ENCODE results near the gene LIN37.
"Not testable (repeated sequence)": the region's sequence is repeated elsewhere in the genome, so short reads cannot be mapped to it uniquely, and the experiment has no call there.

LIN37 gene

GRCh38 chr19:35789195-35789977 is 41.0 kb downstream of the LIN37 start:
- H3K27ac ChIP-seq (ENCODE audit: low read depth, low read length), result no peak overlapping the region
- H3K9ac ChIP-seq (ENCODE audit: low read depth, low read length), result no peak overlapping the region
- H3K36me3 ChIP-seq (ENCODE audit: control insufficient read depth, insufficient read depth, low read length), result no peaks in the 10 kb centered on the region
- H3K4me3 ChIP-seq (ENCODE audit: low read depth, low read length), result no peak overlapping the region
- H3K9me3 ChIP-seq (ENCODE audit: control insufficient read depth, insufficient read depth, low read length), result no peaks in the 10 kb centered on the region
- no peaks in the 10 kb centered on the region for H3K27me3 ChIP-seq (ENCODE audit: control insufficient read depth, insufficient read depth, low read length)
- H3K4me1 ChIP-seq (ENCODE audit: control insufficient read depth, insufficient read depth, low read length), result peaks cover 5% of the 10 kb centered on the region; the same call in 1 of the 2 replicates

- Histone ChIP-seq H3K4me1 (ENCODE audit: control insufficient read depth, insufficient read depth, low read length) (peaks cover 5% of the 10 kb centered on the region; the same call in 1 of the 2 replicates), H3K27ac (ENCODE audit: low read depth, low read length) (no peak overlapping the region), H3K9ac (ENCODE audit: low read depth, low read length) (no peak overlapping the region), H3K27me3 (ENCODE audit: control insufficient read depth, insufficient read depth, low read length) (no peaks in the 10 kb centered on the region), H3K4me3 (ENCODE audit: low read depth, low read length) (no peak overlapping the region), H3K36me3 (ENCODE audit: control insufficient read depth, insufficient read depth, low read length) (no peaks in the 10 kb centered on the region), H3K9me3 (ENCODE audit: control insufficient read depth, insufficient read depth, low read length) (no peaks in the 10 kb centered on the region)
These were observed 41.9 kb downstream of the LIN37 start for GRCh38 chr19:35789978-35790944.

- Histone ChIP-seq H3K4me3 (ENCODE audit: low read depth, low read length) (no peak overlapping the region), H3K9me3 (ENCODE audit: control insufficient read depth, insufficient read depth, low read length) (no peaks in the 10 kb centered on the region), H3K36me3 (ENCODE audit: control insufficient read depth, insufficient read depth, low read length) (no peaks in the 10 kb centered on the region), H3K27ac (ENCODE audit: low read depth, low read length) (no peak overlapping the region), H3K27me3 (ENCODE audit: control insufficient read depth, insufficient read depth, low read length) (peaks cover 7% of the 10 kb centered on the region), H3K9ac (ENCODE audit: low read depth, low read length) (no peak overlapping the region), H3K4me1 (ENCODE audit: control insufficient read depth, insufficient read depth, low read length) (no peaks in the 10 kb centered on the region)
These were observed 42.8 kb downstream of the LIN37 start for GRCh38 chr19:35790981-35791813.

- Histone ChIP-seq H3K27ac (ENCODE audit: low read depth, low read length) (no peak overlapping the region), H3K9ac (ENCODE audit: low read depth, low read length) (no peak overlapping the region), H3K36me3 (ENCODE audit: control insufficient read depth, insufficient read depth, low read length) (no peaks in the 10 kb centered on the region), H3K9me3 (ENCODE audit: control insufficient read depth, insufficient read depth, low read length) (no peaks in the 10 kb centered on the region), H3K4me3 (ENCODE audit: low read depth, low read length) (no peak overlapping the region), H3K27me3 (ENCODE audit: control insufficient read depth, insufficient read depth, low read length) (peaks cover 14% of the 10 kb centered on the region), H3K4me1 (ENCODE audit: control insufficient read depth, insufficient read depth, low read length) (no peaks in the 10 kb centered on the region; the same call in 1 of the 2 replicates)
These were observed 43.5 kb downstream of the LIN37 start for GRCh38 chr19:35791814-35792279.

GRCh38 chr19:35792312-35792711 is 43.9 kb downstream of the LIN37 start:
- Histone ChIP-seq H3K4me1 (ENCODE audit: control insufficient read depth, insufficient read depth, low read length) (no peaks in the 10 kb centered on the region; the same call in 1 of the 2 replicates), H3K9me3 (ENCODE audit: control insufficient read depth, insufficient read depth, low read length) (no peaks in the 10 kb centered on the region), H3K9ac (ENCODE audit: low read depth, low read length) (no peak overlapping the region), H3K27ac (ENCODE audit: low read depth, low read length) (no peak overlapping the region), H3K27me3 (ENCODE audit: control insufficient read depth, insufficient read depth, low read length) (peaks cover 18% of the 10 kb centered on the region), H3K36me3 (ENCODE audit: control insufficient read depth, insufficient read depth, low read length) (no peaks in the 10 kb centered on the region), H3K4me3 (ENCODE audit: low read depth, low read length) (no peak overlapping the region)

- Histone ChIP-seq H3K9me3 (ENCODE audit: control insufficient read depth, insufficient read depth, low read length) (no peaks in the 10 kb centered on the region), H3K27me3 (ENCODE audit: control insufficient read depth, insufficient read depth, low read length) (peaks cover 22% of the 10 kb centered on the region), H3K27ac (ENCODE audit: low read depth, low read length) (no peak overlapping the region), H3K4me3 (ENCODE audit: low read depth, low read length) (no peak overlapping the region), H3K36me3 (ENCODE audit: control insufficient read depth, insufficient read depth, low read length) (no peaks in the 10 kb centered on the region), H3K9ac (ENCODE audit: low read depth, low read length) (no peak overlapping the region), H3K4me1 (ENCODE audit: control insufficient read depth, insufficient read depth, low read length) (peaks cover 3% of the 10 kb centered on the region; the same call in 1 of the 2 replicates)
These were observed 44.5 kb downstream of the LIN37 start for GRCh38 chr19:35792888-35793287.

GRCh38 chr19:35793381-35794165 is 45.2 kb downstream of the LIN37 start:
- Histone ChIP-seq H3K9ac (ENCODE audit: low read depth, low read length) (no peak overlapping the region), H3K4me1 (ENCODE audit: control insufficient read depth, insufficient read depth, low read length) (peaks cover 5% of the 10 kb centered on the region; the same call in 1 of the 2 replicates), H3K4me3 (ENCODE audit: low read depth, low read length) (no peak overlapping the region), H3K9me3 (ENCODE audit: control insufficient read depth, insufficient read depth, low read length) (no peaks in the 10 kb centered on the region), H3K36me3 (ENCODE audit: control insufficient read depth, insufficient read depth, low read length) (no peaks in the 10 kb centered on the region), H3K27me3 (ENCODE audit: control insufficient read depth, insufficient read depth, low read length) (peaks cover 27% of the 10 kb centered on the region), H3K27ac (ENCODE audit: low read depth, low read length) (no peak overlapping the region)

- H3K4me1 ChIP-seq (ENCODE audit: control insufficient read depth, insufficient read depth, low read length); H3K9me3 ChIP-seq (ENCODE audit: control insufficient read depth, insufficient read depth, low read length); H3K4me3 ChIP-seq (ENCODE audit: low read depth, low read length); H3K9ac ChIP-seq (ENCODE audit: low read depth, low read length); H3K27ac ChIP-seq (ENCODE audit: low read depth, low read length); H3K36me3 ChIP-seq (ENCODE audit: control insufficient read depth, insufficient read depth, low read length): not testable (repeated sequence)
- H3K27me3 ChIP-seq (ENCODE audit: control insufficient read depth, insufficient read depth, low read length), result peaks cover 27% of the 10 kb centered on the region
These were observed 47.2 kb downstream of the LIN37 start for GRCh38 chr19:35795564-35795963.

GRCh38 chr19:35796645-35797542 is 48.5 kb downstream of the LIN37 start:
- Histone ChIP-seq H3K27ac (ENCODE audit: low read depth, low read length) (no peak overlapping the region), H3K9me3 (ENCODE audit: control insufficient read depth, insufficient read depth, low read length) (no peaks in the 10 kb centered on the region), H3K36me3 (ENCODE audit: control insufficient read depth, insufficient read depth, low read length) (no peaks in the 10 kb centered on the region), H3K27me3 (ENCODE audit: control insufficient read depth, insufficient read depth, low read length) (peaks cover 27% of the 10 kb centered on the region), H3K4me3 (ENCODE audit: low read depth, low read length) (peak overlapping the region; percentile 44), H3K4me1 (ENCODE audit: control insufficient read depth, insufficient read depth, low read length) (peaks cover 5% of the 10 kb centered on the region; the same call in 1 of the 2 replicates), H3K9ac (ENCODE audit: low read depth, low read length) (no peak overlapping the region)

All from HUES48 (cell line).